SK-N-SH treated with all-trans-retinoic acid at 6 μM for 48 hours (cell line): Measurements from ENCODE around the gene WNT9B.

Source experiments
- ARNTL ChIP-seq: fragments of 450-650 bp; formaldehyde crosslinking; IDR thresholded peaks from 2 replicates; pipeline ENCODE4 v1.5.0; 2020; ENCODE audit warnings: low read depth, mild to moderate bottlenecking, moderate library complexity, borderline replicate concordance
- CREB5 ChIP-seq: fragments of 250-450 bp; sonication (Bioruptor Pico); IDR thresholded peaks from 2 replicates; pipeline ENCODE4 v1.5.1; 2020; ENCODE audit warnings: low read depth, mild to moderate bottlenecking, moderate library complexity
- CSDC2 ChIP-seq: fragments of 250-450 bp; sonication (Bioruptor Pico); IDR thresholded peaks from 2 replicates; pipeline ENCODE4 v1.5.0; 2020; ENCODE audit warnings: mild to moderate bottlenecking, moderate library complexity
- GLIS3 ChIP-seq: fragments of 250-450 bp; sonication (Bioruptor Pico); IDR thresholded peaks from 2 replicates; pipeline ENCODE4 v1.5.0; 2020; ENCODE audit warnings: mild to moderate bottlenecking, moderate library complexity
- ISL1 ChIP-seq: fragments of 250-450 bp; sonication (Bioruptor Pico); IDR thresholded peaks from 2 replicates; pipeline ENCODE4 v2.1.2; 2022; ENCODE audit warnings: mild to moderate bottlenecking, moderate library complexity
- PATZ1 ChIP-seq: fragments of 250-450 bp; sonication (Bioruptor Pico); IDR thresholded peaks from 2 replicates; pipeline ENCODE4 v1.8.0; 2020; ENCODE audit warnings: mild to moderate bottlenecking, moderate library complexity, borderline replicate concordance
- POU6F1 ChIP-seq: fragments of 250-450 bp; sonication (Bioruptor Pico); IDR thresholded peaks from 2 replicates; pipeline ENCODE4 v1.8.0; 2021; ENCODE audit warnings: low read depth, mild to moderate bottlenecking, moderate library complexity, borderline replicate concordance
- PPARA ChIP-seq: fragments of 250-450 bp; sonication (Bioruptor Pico); IDR thresholded peaks from 2 replicates; pipeline ENCODE4 v1.5.0; 2020; ENCODE audit warnings: mild to moderate bottlenecking, borderline replicate concordance
- RARB ChIP-seq: fragments of 250-450 bp; sonication (Bioruptor Pico); IDR thresholded peaks from 2 replicates; pipeline ENCODE4 v1.8.0; 2021; ENCODE audit warnings: mild to moderate bottlenecking, moderate library complexity
- TOX ChIP-seq: fragments of 250-450 bp; sonication (Bioruptor Pico); IDR thresholded peaks from 2 replicates; pipeline ENCODE4 v1.8.0; 2021; ENCODE audit warnings: mild to moderate bottlenecking, moderate library complexity, borderline replicate concordance
- TSHZ2 ChIP-seq: fragments of 250-450 bp; sonication (Bioruptor Pico); IDR thresholded peaks from 2 replicates; pipeline ENCODE4 v1.5.0; 2020; ENCODE audit warnings: mild to moderate bottlenecking, moderate library complexity
- ZC3H10 ChIP-seq: fragments of 250-450 bp; sonication (Bioruptor Pico); IDR thresholded peaks from 2 replicates; pipeline ENCODE4 v1.5.1; 2021; ENCODE audit warnings: mild to moderate bottlenecking, moderate library complexity
- ZFP3 ChIP-seq: fragments of 250-450 bp; sonication (Bioruptor Pico); IDR thresholded peaks from 2 replicates; pipeline ENCODE4 v1.5.0; 2020; ENCODE audit warnings: mild to moderate bottlenecking, moderate library complexity
- ZFP30 ChIP-seq: fragments of 450-650 bp; formaldehyde crosslinking; IDR thresholded peaks from 2 replicates; pipeline ENCODE4 v1.5.0; 2022; ENCODE audit warnings: mild to moderate bottlenecking, moderate library complexity

GRCh38 chr17:46876353-46876887 is 25.0 kb downstream of the WNT9B start:
- TF ChIP-seq ZC3H10 (CRISPR knock-in tag): no peak
- no peak for TF ChIP-seq ZFP30 (CRISPR knock-in tag)
- TF ChIP-seq TSHZ2 (CRISPR knock-in tag): no peak
- no peak for TF ChIP-seq CSDC2 (CRISPR knock-in tag)
- TF ChIP-seq CREB5: no peak
- TF ChIP-seq GLIS3 (CRISPR knock-in tag): no peak
- TF ChIP-seq RARB (CRISPR knock-in tag): no peak
- TF ChIP-seq ZFP3 (CRISPR knock-in tag): no peak
- no peak for TF ChIP-seq PATZ1 (CRISPR knock-in tag)
- TF ChIP-seq PPARA (CRISPR knock-in tag): no peak
- TF ChIP-seq ARNTL: no peak
- TF ChIP-seq POU6F1 (CRISPR knock-in tag): no peak
- TF ChIP-seq TOX (CRISPR knock-in tag): no peak
- no peak for TF ChIP-seq ISL1 (CRISPR knock-in tag)
